ENCODE data around the gene CDC42SE1.
A peak's percentile ranks its signal among the peaks of the same experiment; 100 is the strongest.

Gene CDC42SE1

DNA sequence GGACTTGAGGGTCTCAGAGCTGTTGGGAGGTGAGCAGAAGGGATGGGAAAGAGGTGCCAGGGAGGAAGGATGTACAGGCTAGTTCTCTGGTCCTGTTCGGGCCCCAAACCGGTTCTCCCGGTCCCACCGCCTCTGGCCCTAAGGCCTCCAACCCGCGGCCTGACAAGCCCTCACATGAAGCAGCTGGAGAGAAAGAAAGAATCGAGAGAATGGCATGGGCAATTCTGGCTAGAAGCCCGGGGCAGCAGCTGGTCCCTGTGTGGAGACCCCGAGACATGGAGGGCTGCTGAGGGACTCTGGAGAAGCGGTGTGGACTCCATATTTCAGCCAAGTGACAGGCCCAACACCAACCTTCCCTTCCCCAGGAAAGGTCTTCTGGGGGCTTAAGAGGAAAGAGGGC lies 730 bp downstream of the CDC42SE1 start:
- H3K4me3 ChIP-seq (ENCODE audit: low read length): peak overlapping the region; percentile 91
- H3K27me3 ChIP-seq (replicated peaks; ENCODE audit: insufficient read depth, low read length): no peaks in the 10 kb centered on the region
- H3K9ac ChIP-seq (ENCODE audit: low read length): peak overlapping the region; percentile 83
- H3K9me2 ChIP-seq (replicated peaks; ENCODE audit: insufficient read depth, low read length): no peaks in the 10 kb centered on the region
- peaks cover 57% of the 10 kb centered on the region for H3K79me2 ChIP-seq (ENCODE audit: low read length)
- H4K20me1 ChIP-seq (ENCODE audit: insufficient read depth, low read length): no peaks in the 10 kb centered on the region
- H2AFZ ChIP-seq (ENCODE audit: low read length): peak overlapping the region; percentile 82; the same call in 1 of the 2 replicates
- peaks cover 33% of the 10 kb centered on the region for H3K4me1 ChIP-seq (ENCODE audit: low read length)
- peaks cover 19% of the 10 kb centered on the region for H3K36me3 ChIP-seq (replicated peaks; ENCODE audit: insufficient read depth, low read length)
- peak overlapping the region; percentile 96 for H3K4me2 ChIP-seq (ENCODE audit: low read depth, low read length)
- no peak for TF ChIP-seq EZH2phosphoT487 (IDR thresholded peaks at IDR 0.05; ENCODE audit: low read length)
- TF ChIP-seq, protein P1, sequence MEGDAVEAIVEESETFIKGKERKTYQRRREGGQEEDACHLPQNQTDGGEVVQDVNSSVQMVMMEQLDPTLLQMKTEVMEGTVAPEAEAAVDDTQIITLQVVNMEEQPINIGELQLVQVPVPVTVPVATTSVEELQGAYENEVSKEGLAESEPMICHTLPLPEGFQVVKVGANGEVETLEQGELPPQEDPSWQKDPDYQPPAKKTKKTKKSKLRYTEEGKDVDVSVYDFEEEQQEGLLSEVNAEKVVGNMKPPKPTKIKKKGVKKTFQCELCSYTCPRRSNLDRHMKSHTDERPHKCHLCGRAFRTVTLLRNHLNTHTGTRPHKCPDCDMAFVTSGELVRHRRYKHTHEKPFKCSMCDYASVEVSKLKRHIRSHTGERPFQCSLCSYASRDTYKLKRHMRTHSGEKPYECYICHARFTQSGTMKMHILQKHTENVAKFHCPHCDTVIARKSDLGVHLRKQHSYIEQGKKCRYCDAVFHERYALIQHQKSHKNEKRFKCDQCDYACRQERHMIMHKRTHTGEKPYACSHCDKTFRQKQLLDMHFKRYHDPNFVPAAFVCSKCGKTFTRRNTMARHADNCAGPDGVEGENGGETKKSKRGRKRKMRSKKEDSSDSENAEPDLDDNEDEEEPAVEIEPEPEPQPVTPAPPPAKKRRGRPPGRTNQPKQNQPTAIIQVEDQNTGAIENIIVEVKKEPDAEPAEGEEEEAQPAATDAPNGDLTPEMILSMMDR (IDR thresholded peaks at IDR 0.05; ENCODE audit: low read length): no peak
- TF ChIP-seq EZH2 (optimal IDR thresholded peaks at IDR 0.05; ENCODE audit: low read depth, low read length): no peak
- H3F3A ChIP-seq (ENCODE audit: insufficient read depth, low read length): peaks cover 21% of the 10 kb centered on the region
- peak overlapping the region; percentile 76 for H3K27ac ChIP-seq (ENCODE audit: low read length)
- no peaks in the 10 kb centered on the region for H3K9me3 ChIP-seq (replicated peaks; ENCODE audit: insufficient read depth, low read length)
- DNase-seq: no peak

DNA sequence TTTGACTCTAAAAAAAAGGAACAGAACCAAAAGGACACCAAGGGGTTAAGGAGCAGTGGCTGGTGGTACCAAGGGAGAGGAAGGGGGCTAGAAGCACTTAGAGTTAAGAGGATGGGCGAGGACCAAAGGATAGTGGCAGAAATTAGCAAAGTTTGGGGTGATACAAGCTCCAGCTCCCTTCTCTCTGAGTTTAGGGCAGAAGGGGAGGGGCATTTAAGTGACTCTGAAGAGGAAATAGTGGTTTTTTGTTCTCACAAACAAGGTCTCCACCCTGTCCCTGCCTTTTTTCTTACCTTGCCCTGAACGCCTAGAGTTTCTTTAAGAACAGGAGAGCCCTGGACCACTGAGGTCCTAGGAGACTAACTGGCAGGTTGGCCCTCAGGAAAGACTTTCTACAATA lies 3.3 kb downstream of the CDC42SE1 start:
- H4K20me1 ChIP-seq (ENCODE audit: insufficient read depth, low read length): no peaks in the 10 kb centered on the region; the same call in 1 of the 2 replicates
- peak overlapping the region; percentile 24 for H3K4me3 ChIP-seq (ENCODE audit: low read length)
- no peak for TF ChIP-seq EZH2 (optimal IDR thresholded peaks at IDR 0.05; ENCODE audit: low read depth, low read length)
- no peak for TF ChIP-seq EZH2phosphoT487 (IDR thresholded peaks at IDR 0.05; ENCODE audit: low read length)
- TF ChIP-seq, protein P1 (IDR thresholded peaks at IDR 0.05; ENCODE audit: low read length): no peak
- peak; percentile 71 for DNase-seq
- H3K4me2 ChIP-seq (ENCODE audit: low read depth, low read length): peak overlapping the region; percentile 96
- no peaks in the 10 kb centered on the region for H3K9me2 ChIP-seq (replicated peaks; ENCODE audit: insufficient read depth, low read length)
- H3K27me3 ChIP-seq (replicated peaks; ENCODE audit: insufficient read depth, low read length): no peaks in the 10 kb centered on the region
- H3F3A ChIP-seq (ENCODE audit: insufficient read depth, low read length): peaks cover 25% of the 10 kb centered on the region
- peaks cover 19% of the 10 kb centered on the region for H3K36me3 ChIP-seq (replicated peaks; ENCODE audit: insufficient read depth, low read length)
- peaks cover 57% of the 10 kb centered on the region for H3K79me2 ChIP-seq (ENCODE audit: low read length)
- peak overlapping the region; percentile 18; the same call in 1 of the 2 replicates for H3K9ac ChIP-seq (ENCODE audit: low read length)
- H2AFZ ChIP-seq (ENCODE audit: low read length): no peak overlapping the region
- H3K9me3 ChIP-seq (replicated peaks; ENCODE audit: insufficient read depth, low read length): no peaks in the 10 kb centered on the region
- H3K27ac ChIP-seq (ENCODE audit: low read length): peak overlapping the region; percentile 76
- peaks cover 38% of the 10 kb centered on the region for H3K4me1 ChIP-seq (ENCODE audit: low read length)

GRCh38 chr1:151055581-151055980 lies 3.8 kb downstream of the CDC42SE1 start:
- Histone ChIP-seq H3K9me2 (replicated peaks; ENCODE audit: insufficient read depth, low read length) (no peaks in the 10 kb centered on the region), H3K27me3 (replicated peaks; ENCODE audit: insufficient read depth, low read length) (no peaks in the 10 kb centered on the region), H3K9me3 (replicated peaks; ENCODE audit: insufficient read depth, low read length) (no peaks in the 10 kb centered on the region), H3F3A (ENCODE audit: insufficient read depth, low read length) (peaks cover 26% of the 10 kb centered on the region), H3K79me2 (ENCODE audit: low read length) (peaks cover 57% of the 10 kb centered on the region), H2AFZ (ENCODE audit: low read length) (no peak overlapping the region), H4K20me1 (ENCODE audit: insufficient read depth, low read length) (no peaks in the 10 kb centered on the region; the same call in 1 of the 2 replicates), H3K4me3 (ENCODE audit: low read length) (no peak overlapping the region), H3K27ac (ENCODE audit: low read length) (no peak overlapping the region; the same call in 1 of the 2 replicates), H3K36me3 (replicated peaks; ENCODE audit: insufficient read depth, low read length) (peaks cover 19% of the 10 kb centered on the region), H3K4me1 (ENCODE audit: low read length) (peaks cover 39% of the 10 kb centered on the region), H3K4me2 (ENCODE audit: low read depth, low read length) (peak overlapping the region; percentile 96; the same call in 1 of the 2 replicates), H3K9ac (ENCODE audit: low read length) (peak overlapping the region; percentile 18; the same call in 1 of the 2 replicates)
- DNase-seq: no peak
- TF ChIP-seq, protein P1 (IDR thresholded peaks at IDR 0.05; ENCODE audit: low read length): no peak
- TF ChIP-seq EZH2phosphoT487 (IDR thresholded peaks at IDR 0.05; ENCODE audit: low read length) (no peak), EZH2 (optimal IDR thresholded peaks at IDR 0.05; ENCODE audit: low read depth, low read length) (no peak)
